KMS-11 (cell line): ENCODE measurements around the gene PEX14.

Source experiments
- H2AFZ ChIP-seq: fragments of 200-600 bp; sonication (generic); 2 replicates; pipeline ENCODE4 v1.6.1; 2016; ENCODE audit warnings: antibody characterized with exemption, mixed run types, low read depth
- H3K27ac ChIP-seq: fragments of 200-600 bp; sonication (generic); 2 replicates; pipeline ENCODE4 v1.6.1; 2016; ENCODE audit warnings: mild to moderate bottlenecking, mixed run types
- H3K27me3 ChIP-seq: fragments of 200-600 bp; sonication (generic); 2 replicates; pipeline ENCODE4 v1.6.1; 2017; ENCODE audit warnings: mild to moderate bottlenecking, low read depth, mixed run types, moderate library complexity; ENCODE audit not compliant: insufficient read depth
- H3K36me3 ChIP-seq: fragments of 200-600 bp; sonication (generic); 2 replicates; pipeline ENCODE4 v1.6.1; 2017; ENCODE audit warnings: mild to moderate bottlenecking, mixed run types; ENCODE audit not compliant: insufficient read depth
- H3K4me1 ChIP-seq: fragments of 200-600 bp; sonication (generic); 2 replicates; pipeline ENCODE4 v1.6.1; 2016; ENCODE audit warnings: mild to moderate bottlenecking, low read depth, mixed run types; ENCODE audit not compliant: poor library complexity, severe bottlenecking
- H3K4me2 ChIP-seq: fragments of 200-600 bp; sonication (generic); 2 replicates; pipeline ENCODE4 v1.7.0; 2016; ENCODE audit warnings: mild to moderate bottlenecking, mixed run types
- H3K4me3 ChIP-seq: fragments of 200-600 bp; sonication (generic); IDR thresholded peaks from 2 replicates; pipeline ENCODE4 v1.6.1; 2017; ENCODE audit warnings: low read depth, low read length, mixed read lengths; ENCODE audit not compliant: insufficient read depth
- H3K79me2 ChIP-seq: fragments of 200-600 bp; sonication (generic); 2 replicates; pipeline ENCODE4 v1.6.1; 2016; ENCODE audit warnings: low read depth, mixed run types; ENCODE audit not compliant: insufficient read depth
- H3K9ac ChIP-seq: fragments of 200-600 bp; sonication (generic); 2 replicates; pipeline ENCODE4 v1.6.1; 2016; ENCODE audit warnings: mild to moderate bottlenecking, mixed run types
- H4K20me1 ChIP-seq: fragments of 200-600 bp; sonication (generic); 2 replicates; pipeline ENCODE4 v1.6.1; 2016; ENCODE audit warnings: mild to moderate bottlenecking, mixed run types; ENCODE audit not compliant: insufficient read depth
- CTCF ChIP-seq: fragments of 200-600 bp; sonication (generic); conservative IDR thresholded peaks from 2 replicates; pipeline ENCODE4 v1.6.1; 2017; ENCODE audit warnings: low read depth, mild to moderate bottlenecking, antibody characterized with exemption, low read length, moderate library complexity, mixed read lengths

The PEX14 gene

GRCh38 chr1:10430216-10431069 is 44.3 kb upstream of the PEX14 start, which contains the start of gene CENPS:
Gene CENPS, plus strand, starts transcription at chr1:10430433. Its CDS starts 85 bp downstream, at chr1:10430518.
- H3K4me1 ChIP-seq: peaks cover 13% of the 10 kb centered on the region
- no peaks in the 10 kb centered on the region for H3K79me2 ChIP-seq
- H3K27me3 ChIP-seq: no peaks in the 10 kb centered on the region
- peak within 1 kb of the TSS; percentile 91 for H3K4me2 ChIP-seq
- H4K20me1 ChIP-seq: no peaks in the 10 kb centered on the region
- H3K9ac ChIP-seq: peak within 1 kb of the TSS; percentile 73
- TF ChIP-seq CTCF: peak; percentile 86
- H3K36me3 ChIP-seq: no peaks in the 10 kb centered on the region
- peak within 1 kb of the TSS; percentile 54; the same call in 1 of the 2 replicates for H3K27ac ChIP-seq
- peak within 1 kb of the TSS; percentile 94 for H2AFZ ChIP-seq
- peak within 1 kb of the TSS; percentile 62 for H3K4me3 ChIP-seq

GRCh38 chr1:10431070-10431730 is 43.5 kb upstream of the PEX14 start:
- Histone ChIP-seq H2AFZ (peak overlapping the region; percentile 94), H3K79me2 (no peaks in the 10 kb centered on the region), H3K27ac (peak overlapping the region; percentile 54; the same call in 1 of the 2 replicates), H3K27me3 (no peaks in the 10 kb centered on the region), H3K4me2 (peak overlapping the region; percentile 58), H4K20me1 (no peaks in the 10 kb centered on the region), H3K4me1 (peaks cover 13% of the 10 kb centered on the region), H3K9ac (peak overlapping the region; percentile 73), H3K4me3 (peak overlapping the region; percentile 62), H3K36me3 (no peaks in the 10 kb centered on the region)
- TF ChIP-seq CTCF: no peak

GRCh38 chr1:10432910-10433700 is 41.6 kb upstream of the PEX14 start:
- no peaks in the 10 kb centered on the region for H3K36me3 ChIP-seq
- no peak overlapping the region for H3K4me3 ChIP-seq
- TF ChIP-seq CTCF: no peak
- H3K27ac ChIP-seq: no peak overlapping the region
- H3K4me1 ChIP-seq: peaks cover 8% of the 10 kb centered on the region
- H3K9ac ChIP-seq: no peak overlapping the region
- H3K79me2 ChIP-seq: no peaks in the 10 kb centered on the region
- H3K4me2 ChIP-seq: no peak overlapping the region
- no peaks in the 10 kb centered on the region for H4K20me1 ChIP-seq
- H3K27me3 ChIP-seq: no peaks in the 10 kb centered on the region
- H2AFZ ChIP-seq: no peak overlapping the region

- H3K4me3 ChIP-seq: no peak overlapping the region
- H3K79me2 ChIP-seq: no peaks in the 10 kb centered on the region
- H4K20me1 ChIP-seq: no peaks in the 10 kb centered on the region
- no peak overlapping the region for H2AFZ ChIP-seq
- no peaks in the 10 kb centered on the region for H3K36me3 ChIP-seq
- H3K27me3 ChIP-seq: no peaks in the 10 kb centered on the region
- TF ChIP-seq CTCF: no peak
- H3K27ac ChIP-seq: no peak overlapping the region
- peaks cover 5% of the 10 kb centered on the region for H3K4me1 ChIP-seq
- no peak overlapping the region for H3K4me2 ChIP-seq
- no peak overlapping the region for H3K9ac ChIP-seq
Measured at GRCh38 chr1:10433790-10434189, 41.0 kb upstream of the PEX14 start.
